Measurements from ENCODE around the gene RPS28. TPM values are rescaled to one million over a fixed set of nuclear protein-coding genes. Genes with fewer than 3 reads are reported as not detected.

The RPS28 gene
- total RNA-seq, 1 donor from 2014 or later: 424 TPM

Other genes with a start within 250 kb of the RPS28 start
- under 0.01 TPM for gene FBN3, start 171.9 kb upstream of the RPS28 start, total RNA-seq (ENCODE audit: insufficient read depth, low replicate concordance)
- 17.8 TPM for gene CERS4, start 112.1 kb upstream of the RPS28 start, total RNA-seq (ENCODE audit: insufficient read depth, low replicate concordance)
- 4.1 TPM for gene CD320, start 13.1 kb upstream of the RPS28 start, total RNA-seq (ENCODE audit: insufficient read depth, low replicate concordance)
- not detected for gene NDUFA7, start 121 bp upstream of the RPS28 start, total RNA-seq (ENCODE audit: insufficient read depth, low replicate concordance)
- 3.9 TPM for gene KANK3, start 21.8 kb downstream of the RPS28 start, total RNA-seq (ENCODE audit: insufficient read depth, low replicate concordance)
- gene ANGPTL4, start 42.7 kb downstream of the RPS28 start, total RNA-seq (ENCODE audit: insufficient read depth, low replicate concordance): 5.3 TPM
- 42.6 TPM for gene RAB11B, start 68.9 kb downstream of the RPS28 start, total RNA-seq (ENCODE audit: insufficient read depth, low replicate concordance)
- gene MARCHF2, start 91.8 kb downstream of the RPS28 start, total RNA-seq (ENCODE audit: insufficient read depth, low replicate concordance): 77.0 TPM
- 109 TPM for gene HNRNPM, start 123.5 kb downstream of the RPS28 start, total RNA-seq (ENCODE audit: insufficient read depth, low replicate concordance)
- gene PRAM1, start 181.1 kb downstream of the RPS28 start, total RNA-seq (ENCODE audit: insufficient read depth, low replicate concordance): 0.72 TPM
- 6.3 TPM for gene ZNF414, start 192.7 kb downstream of the RPS28 start, total RNA-seq (ENCODE audit: insufficient read depth, low replicate concordance)